ENCODE results near the gene SKIC2.
"Not testable (repeated sequence)": the region's sequence is repeated elsewhere in the genome, so short reads cannot be mapped to it uniquely, and the experiment has no call there.

The SKIC2 gene

GRCh38 chr6:31958741-31959739, at the start of gene SKIC2, which contains the start of gene NELFE:
Gene SKIC2 (plus strand): TSS chr6:31959175. CDS start chr6:31959193, 18 bp downstream.
Gene NELFE (minus strand): TSS chr6:31958971. CDS start chr6:31958446, 525 bp downstream.
- peak; percentile 99 for DNase-seq (ENCODE audit: low read depth in 2 of 2)

DNA sequence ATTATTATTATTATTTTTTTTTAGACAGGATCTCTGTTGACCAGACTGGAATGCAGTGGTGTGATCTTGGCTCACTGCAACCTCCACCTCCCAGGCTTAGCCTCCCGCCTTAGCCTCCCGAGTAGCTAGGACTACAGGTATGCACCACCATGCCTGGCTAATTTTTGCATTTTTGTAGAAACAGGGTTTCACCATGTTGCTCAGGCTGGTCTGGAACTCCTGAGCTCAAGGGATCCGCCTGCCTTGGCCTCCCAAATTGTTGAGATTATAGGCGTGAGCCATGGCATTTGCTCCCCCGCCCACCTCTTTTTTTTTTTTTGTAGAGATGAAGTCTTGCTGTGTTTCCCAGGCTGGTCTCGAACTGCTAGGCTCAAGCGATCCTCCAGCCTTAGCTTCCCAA, 49.7 kb upstream of the SKIC2 start:
- not testable (repeated sequence) for DNase-seq (ENCODE audit: low read depth in 2 of 2)

DNA sequence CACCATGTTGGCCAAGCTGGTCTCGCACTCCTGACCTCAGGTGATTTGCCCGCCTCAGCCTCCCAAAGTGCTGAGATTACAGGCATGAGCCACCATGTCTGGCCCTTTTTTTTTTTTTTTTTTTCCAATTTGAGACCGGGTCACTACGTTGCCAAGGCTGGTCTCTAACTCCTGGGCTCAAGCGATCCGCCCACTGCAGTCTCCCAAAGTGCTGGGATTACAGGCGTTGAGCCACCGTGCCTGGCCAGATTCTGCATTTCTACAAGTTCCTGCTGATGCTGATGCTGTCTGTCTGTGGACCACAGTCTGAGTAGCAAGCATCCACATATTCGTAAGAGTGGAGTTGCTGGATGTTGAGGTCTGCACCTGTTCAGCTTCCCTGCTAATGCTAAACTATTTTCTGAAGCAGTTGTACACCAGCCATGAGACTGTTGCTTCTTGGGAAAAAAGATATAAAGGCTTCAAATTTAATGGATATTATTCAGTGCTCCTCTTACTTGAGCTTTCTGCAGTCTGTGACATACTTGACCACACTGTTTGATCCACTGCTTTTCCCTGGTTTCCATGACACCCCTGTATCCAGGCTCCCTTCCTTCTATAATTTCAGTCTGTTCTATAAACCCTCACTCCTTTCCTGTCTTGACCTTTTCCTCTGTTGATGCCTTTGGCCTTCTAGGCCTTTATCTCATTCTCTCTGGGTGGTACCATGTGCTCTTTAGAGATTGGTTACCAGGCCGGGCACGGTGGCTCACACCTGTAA, 47.0 kb upstream of the SKIC2 start:
- no peak for DNase-seq (ENCODE audit: low read depth in 2 of 2)

GRCh38 chr6:31915351-31915750, 43.6 kb upstream of the SKIC2 start:
- DNase-seq (ENCODE audit: low read depth in 2 of 2) = no peak

GRCh38 chr6:31915756-31916155, 43.2 kb upstream of the SKIC2 start:
- no peak for DNase-seq (ENCODE audit: low read depth in 2 of 2)

DNA sequence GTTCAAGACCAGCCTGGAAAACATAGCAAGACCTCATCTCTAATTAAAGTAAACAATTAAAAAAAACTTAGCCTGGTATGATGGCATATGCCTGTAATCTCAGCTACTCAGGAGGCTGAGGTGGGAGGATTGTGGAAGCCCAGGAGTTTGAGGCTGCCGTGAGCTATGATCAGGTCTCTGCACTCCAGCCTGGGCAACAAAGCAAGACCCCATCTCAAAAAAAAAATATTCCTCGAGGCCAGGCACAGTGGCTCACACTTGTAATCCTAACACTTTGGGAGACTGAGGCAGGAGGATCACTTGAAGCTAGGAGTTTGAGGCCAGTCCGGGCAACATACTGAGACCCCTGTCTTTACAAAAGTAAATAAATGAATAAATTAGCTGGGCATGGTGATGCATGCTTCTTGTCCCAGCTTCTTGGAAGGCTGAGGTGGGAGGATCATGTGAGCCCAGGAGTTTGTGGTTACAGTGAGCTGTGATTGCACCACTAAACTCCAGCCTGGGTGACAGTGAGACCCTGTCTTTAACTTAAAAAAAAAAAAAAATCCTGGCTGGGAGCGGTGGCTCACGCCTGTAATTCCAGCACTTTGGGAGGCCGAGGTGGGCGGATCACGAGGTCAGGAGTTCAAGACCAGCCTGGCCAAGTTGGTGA, 40.8 kb upstream of the SKIC2 start:
- DNase-seq (ENCODE audit: low read depth in 2 of 2) = no peak

GRCh38 chr6:31919624-31920303, 39.2 kb upstream of the SKIC2 start:
- DNase-seq (ENCODE audit: low read depth in 2 of 2) = no peak

GRCh38 chr6:31920811-31921210, 38.2 kb upstream of the SKIC2 start:
- no peak for DNase-seq (ENCODE audit: low read depth in 2 of 2)

DNA sequence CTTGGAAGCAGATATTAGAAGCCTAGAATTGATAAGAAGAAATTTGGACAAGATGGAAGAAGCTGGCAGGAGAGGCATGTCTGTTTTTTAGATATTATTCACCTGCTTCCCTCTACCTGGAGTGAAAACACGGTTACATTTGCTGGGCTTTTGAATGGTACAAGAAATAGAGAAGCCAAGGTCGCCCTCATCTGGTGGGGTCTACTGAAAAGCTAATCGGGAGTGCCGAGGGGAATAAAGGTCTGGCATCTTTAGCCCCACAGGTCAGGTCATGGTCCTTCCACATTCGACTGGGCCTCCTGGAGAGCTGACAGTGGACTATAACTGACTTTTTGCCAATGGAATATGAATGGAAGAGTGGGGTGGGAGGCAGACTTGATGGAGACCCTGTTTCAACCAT, 36.0 kb upstream of the SKIC2 start:
- no peak for DNase-seq (ENCODE audit: low read depth in 2 of 2)

DNA sequence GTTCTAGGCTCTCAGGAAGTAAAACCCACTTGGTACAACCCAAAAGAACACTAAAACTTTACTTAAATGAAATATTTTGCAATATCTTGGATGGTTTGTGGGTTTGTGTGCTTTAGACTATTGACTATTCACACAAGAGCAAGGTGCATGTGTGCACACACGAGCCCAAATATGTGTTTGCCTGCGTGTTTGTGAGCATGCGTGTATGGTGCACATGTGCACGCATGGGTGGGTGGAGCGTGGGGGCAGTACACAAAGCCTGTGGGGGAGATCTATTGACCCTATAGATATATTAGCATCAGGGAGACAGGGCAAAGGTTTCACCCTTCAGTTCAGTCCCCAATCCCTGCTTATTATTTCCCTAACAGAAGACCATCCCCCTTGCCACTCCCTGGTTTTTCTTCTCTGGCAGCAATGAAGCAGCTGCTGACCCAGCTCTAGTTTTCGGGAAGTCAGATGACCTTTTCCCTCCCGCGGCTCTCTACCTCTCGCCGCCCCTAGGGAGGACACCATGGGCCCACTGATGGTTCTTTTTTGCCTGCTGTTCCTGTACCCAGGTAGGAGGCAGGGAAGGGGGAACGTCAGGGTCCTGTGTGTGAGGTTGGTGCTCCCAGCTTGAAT, 31.6 kb upstream of the SKIC2 start, which contains the start of gene C2:
TSS of gene C2 (plus strand) at position 476 of the 621 bp plus-strand sequence. CDS start at position 512, 36 bp downstream.
- DNase-seq (ENCODE audit: low read depth in 2 of 2) = no peak

- DNase-seq (ENCODE audit: low read depth in 2 of 2) = no peak
These were observed 30.9 kb upstream of the SKIC2 start for GRCh38 chr6:31927863-31928671.

DNA sequence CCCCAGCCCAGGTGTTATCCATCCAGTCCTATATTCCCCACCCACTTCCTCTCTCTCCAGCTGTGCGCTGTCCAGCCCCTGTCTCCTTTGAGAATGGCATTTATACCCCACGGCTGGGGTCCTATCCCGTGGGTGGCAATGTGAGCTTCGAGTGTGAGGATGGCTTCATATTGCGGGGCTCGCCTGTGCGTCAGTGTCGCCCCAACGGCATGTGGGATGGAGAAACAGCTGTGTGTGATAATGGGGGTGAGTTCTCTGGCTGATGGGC, 30.4 kb upstream of the SKIC2 start:
- DNase-seq (ENCODE audit: low read depth in 2 of 2) = no peak

DNA sequence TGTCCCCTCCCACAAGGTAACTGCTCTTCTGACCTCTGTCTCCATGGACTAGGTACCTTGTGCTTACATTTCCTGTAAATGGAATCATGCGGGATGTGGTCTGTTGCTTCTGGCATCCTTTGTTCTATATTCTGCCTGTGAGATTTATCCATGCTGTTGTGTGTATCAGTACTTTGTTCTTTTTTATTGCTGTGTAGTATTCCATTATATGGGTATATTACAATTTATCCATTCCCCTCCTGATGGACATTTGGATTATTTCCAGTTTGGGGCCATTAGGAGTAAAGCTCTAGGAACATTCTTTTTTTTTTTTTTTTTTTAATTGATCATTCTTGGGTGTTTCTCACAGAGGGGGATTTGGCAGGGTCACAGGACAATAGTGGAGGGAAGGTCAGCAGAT, 28.0 kb upstream of the SKIC2 start:
- DNase-seq (ENCODE audit: low read depth in 2 of 2) = no peak

DNA sequence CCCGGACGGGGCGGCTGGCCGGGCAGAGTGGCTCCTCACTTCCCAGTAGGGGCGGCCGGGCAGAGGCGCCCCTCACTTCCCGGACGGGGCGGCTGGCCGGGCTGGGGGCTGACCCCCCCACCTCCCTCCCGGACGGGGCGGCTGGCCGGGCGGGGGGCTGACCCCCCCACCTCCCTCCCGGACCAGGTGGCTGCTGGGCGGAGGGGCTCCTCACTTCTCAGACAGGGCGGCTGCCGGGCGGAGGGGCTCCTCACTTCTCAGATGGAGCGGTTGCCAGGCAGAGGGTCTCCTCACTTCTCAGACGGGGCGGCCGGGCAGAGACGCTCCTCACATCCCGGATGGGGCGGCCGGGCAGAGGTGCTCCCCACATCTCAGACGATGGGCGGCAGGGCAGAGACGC, 26.8 kb upstream of the SKIC2 start:
- DNase-seq (ENCODE audit: low read depth in 2 of 2) = not testable (repeated sequence)

GRCh38 chr6:31933537-31933936, 25.4 kb upstream of the SKIC2 start:
- no peak for DNase-seq (ENCODE audit: low read depth in 2 of 2)

- no peak for DNase-seq (ENCODE audit: low read depth in 2 of 2)
These were observed 24.0 kb upstream of the SKIC2 start for GRCh38 chr6:31935021-31935420.

- DNase-seq (ENCODE audit: low read depth in 2 of 2) = no peak
These were observed 23.2 kb upstream of the SKIC2 start for GRCh38 chr6:31935823-31936222.

DNA sequence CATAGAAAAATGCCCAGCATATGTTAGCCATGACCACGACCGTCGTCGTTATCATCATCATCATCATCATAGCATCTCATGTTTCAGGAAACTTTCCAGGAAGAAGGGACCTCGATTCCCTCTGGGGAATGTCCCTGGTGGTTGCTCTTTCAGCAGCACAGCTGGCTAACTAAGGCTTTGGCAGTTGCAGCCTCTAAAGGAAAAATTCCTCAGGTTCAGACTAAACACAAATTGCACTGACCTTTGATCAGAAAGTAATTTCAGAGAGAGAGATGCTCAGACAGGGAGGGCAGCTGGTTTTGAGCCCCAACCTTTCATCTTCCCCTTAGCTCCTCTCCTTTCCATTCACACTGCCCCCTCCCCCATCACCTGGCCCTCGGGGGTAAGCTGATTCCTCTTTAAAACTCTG, 18.7 kb upstream of the SKIC2 start:
- DNase-seq (ENCODE audit: low read depth in 2 of 2) = no peak

GRCh38 chr6:31943742-31944141, 15.2 kb upstream of the SKIC2 start:
- no peak for DNase-seq (ENCODE audit: low read depth in 2 of 2)

DNA sequence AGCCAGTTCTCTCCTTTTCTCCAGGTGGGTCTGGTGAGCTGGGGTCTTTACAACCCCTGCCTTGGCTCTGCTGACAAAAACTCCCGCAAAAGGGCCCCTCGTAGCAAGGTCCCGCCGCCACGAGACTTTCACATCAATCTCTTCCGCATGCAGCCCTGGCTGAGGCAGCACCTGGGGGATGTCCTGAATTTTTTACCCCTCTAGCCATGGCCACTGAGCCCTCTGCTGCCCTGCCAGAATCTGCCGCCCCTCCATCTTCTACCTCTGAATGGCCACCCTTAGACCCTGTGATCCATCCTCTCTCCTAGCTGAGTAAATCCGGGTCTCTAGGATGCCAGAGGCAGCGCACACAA, 13.8 kb upstream of the SKIC2 start:
- no peak for DNase-seq (ENCODE audit: low read depth in 2 of 2)

Data from stimulated activated CD8-positive, alpha-beta memory T cell treated with anti-CD3 and anti-CD28 coated beads, Interleukin-15, amount 100 ng/mL, for 48 hours (primary cell).